Right lobe of liver (tissue), 4 donors: ENCODE results near the gene MSRB1.

Source experiments
- CTCF ChIP-seq, 4 donors: fragments of 200-600 bp in 3 of 4; fragments of 450-650 bp in 1 of 4; IDR thresholded peaks; one replicate each; pipeline versions ENCODE4 v1.5.1 to v1.8.0; 2016 to 2022; ENCODE audit warnings: antibody characterized with exemption in 4 of 4, mild to moderate bottlenecking in 2 of 4
- POLR2A ChIP-seq: fragments of 450-650 bp; IDR thresholded peaks from one replicate; pipeline ENCODE4 v1.6.1; 2017; ENCODE audit warnings: antibody characterized with exemption, mild to moderate bottlenecking
- donor health status: DM: no; HTN: no; CAD: no.
- donor health status: DM: no; HTN: no; CAD: no.
- donor health status: DM: no; HTN: yes; CAD: no.

- no peak for TF ChIP-seq CTCF (IDR thresholded peaks at IDR 0.05)
- TF ChIP-seq POLR2A, result no peak
Measured at GRCh38 chr16:1960665-1961630, 17.9 kb upstream of the MSRB1 start.
